ENCODE measurements around the gene HIVEP2. TPM values are rescaled to one million over a fixed set of nuclear protein-coding genes. Genes with fewer than 3 reads are reported as not detected.

Gene HIVEP2
- total and polyA plus RNA-seq, 2 experiments from 2014 or later: 8.3 to 21.0 TPM

DNA sequence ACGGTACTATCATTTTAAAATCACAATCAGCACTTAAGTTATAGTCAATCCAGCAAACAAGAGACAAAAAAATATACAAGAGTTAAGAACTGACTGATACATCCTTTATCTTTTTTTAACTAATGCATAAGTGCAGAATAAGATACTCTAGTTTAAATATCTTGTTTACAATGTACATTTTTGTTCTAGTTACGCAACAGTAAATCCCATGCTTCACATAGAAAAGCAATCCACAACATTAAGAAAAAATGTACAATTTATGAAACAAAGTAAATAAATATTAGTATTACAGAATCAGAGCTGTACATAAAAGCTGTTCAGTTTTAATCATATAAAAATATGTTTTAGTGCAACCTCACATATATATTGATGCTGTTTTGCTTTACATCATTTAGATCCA, 192.6 kb downstream of the HIVEP2 start:
- Histone ChIP-seq H3K27ac (no peak overlapping the region), H3K4me2 (ENCODE audit: unreplicated experiment) (no peak overlapping the region), H3F3A (ENCODE audit: insufficient read depth) (peaks cover 8% of the 10 kb centered on the region; the same call in 1 of the 2 replicates), H2AFZ (no peak overlapping the region), H3K4me3 (no peak overlapping the region), H3K9me3 (ENCODE audit: low read depth) (no peaks in the 10 kb centered on the region), H3K4me1 (ENCODE audit: insufficient read depth) (peaks cover 21% of the 10 kb centered on the region), H3K36me3 (ENCODE audit: low read depth) (peaks cover 25% of the 10 kb centered on the region), H3K9me2 (ENCODE audit: insufficient read depth) (no peaks in the 10 kb centered on the region), H3K27me3 (replicated peaks; ENCODE audit: insufficient read depth) (no peaks in the 10 kb centered on the region), H4K20me1 (ENCODE audit: insufficient read depth) (no peaks in the 10 kb centered on the region), H3K9ac (no peak overlapping the region), H3K79me2 (ENCODE audit: insufficient read depth) (peaks cover 27% of the 10 kb centered on the region)
- TF ChIP-seq EZH2phosphoT487 (IDR thresholded peaks at IDR 0.05; ENCODE audit: insufficient read depth, low read depth) (no peak), EZH2 (IDR thresholded peaks at IDR 0.05; ENCODE audit: insufficient read depth, poor library complexity, severe bottlenecking) (no peak)
- in situ Hi-C loops (cut with MboI): no loop called here
- DNase-seq: no peak
- WGBS, 2 experiments (ENCODE audit: low coverage in 1 of 2, low lambda C conversion rate in 2 of 2, missing lambda C conversion rate in 2 of 2): 98 to 99% methylated on average over 2 of the region's 2 CpGs

GRCh38 chr6:142751452-142751851, 193.5 kb downstream of the HIVEP2 start:
- Histone ChIP-seq H3K4me1 (ENCODE audit: insufficient read depth) (peaks cover 12% of the 10 kb centered on the region), H3K36me3 (ENCODE audit: low read depth) (peaks cover 25% of the 10 kb centered on the region), H3K9me3 (ENCODE audit: low read depth) (no peaks in the 10 kb centered on the region), H3F3A (ENCODE audit: insufficient read depth) (peaks cover 8% of the 10 kb centered on the region; the same call in 1 of the 2 replicates), H3K27ac (no peak overlapping the region), H4K20me1 (ENCODE audit: insufficient read depth) (no peaks in the 10 kb centered on the region), H3K4me3 (no peak overlapping the region), H3K79me2 (ENCODE audit: insufficient read depth) (peaks cover 18% of the 10 kb centered on the region), H3K9me2 (ENCODE audit: insufficient read depth) (no peaks in the 10 kb centered on the region), H3K4me2 (ENCODE audit: unreplicated experiment) (no peak overlapping the region), H3K9ac (no peak overlapping the region), H3K27me3 (replicated peaks; ENCODE audit: insufficient read depth) (no peaks in the 10 kb centered on the region), H2AFZ (no peak overlapping the region)
- no peak for TF ChIP-seq EZH2 (IDR thresholded peaks at IDR 0.05; ENCODE audit: insufficient read depth, poor library complexity, severe bottlenecking)
- TF ChIP-seq EZH2phosphoT487 (IDR thresholded peaks at IDR 0.05; ENCODE audit: insufficient read depth, low read depth): no peak
- DNase-seq: no peak
- 96 to 99% methylated on average over 3 of the region's 3 CpGs for WGBS, 2 experiments (ENCODE audit: low coverage in 1 of 2, low lambda C conversion rate in 2 of 2, missing lambda C conversion rate in 2 of 2)
- in situ Hi-C loops (cut with MboI): no loop called here

- TF ChIP-seq EZH2phosphoT487 (IDR thresholded peaks at IDR 0.05; ENCODE audit: insufficient read depth, low read depth) (no peak), EZH2 (IDR thresholded peaks at IDR 0.05; ENCODE audit: insufficient read depth, poor library complexity, severe bottlenecking) (no peak)
- Histone ChIP-seq H3K36me3 (ENCODE audit: low read depth) (peaks cover 25% of the 10 kb centered on the region), H3F3A (ENCODE audit: insufficient read depth) (peaks cover 8% of the 10 kb centered on the region; the same call in 1 of the 2 replicates), H3K79me2 (ENCODE audit: insufficient read depth) (peaks cover 18% of the 10 kb centered on the region), H3K9me2 (ENCODE audit: insufficient read depth) (no peaks in the 10 kb centered on the region), H4K20me1 (ENCODE audit: insufficient read depth) (no peaks in the 10 kb centered on the region), H3K9me3 (ENCODE audit: low read depth) (no peaks in the 10 kb centered on the region), H3K27me3 (replicated peaks; ENCODE audit: insufficient read depth) (no peaks in the 10 kb centered on the region), H3K4me3 (no peak overlapping the region), H2AFZ (no peak overlapping the region), H3K4me2 (ENCODE audit: unreplicated experiment) (no peak overlapping the region), H3K9ac (no peak overlapping the region), H3K4me1 (ENCODE audit: insufficient read depth) (peaks cover 8% of the 10 kb centered on the region), H3K27ac (no peak overlapping the region)
- DNase-seq: no peak
- in situ Hi-C loops (cut with MboI): no loop called here
- WGBS, 2 experiments (ENCODE audit: low coverage in 1 of 2, low lambda C conversion rate in 2 of 2, missing lambda C conversion rate in 2 of 2): 41 to 73% methylated on average over 1 of the region's 1 CpG
Observed at GRCh38 chr6:142750998-142751397, 194.0 kb downstream of the HIVEP2 start.

DNA sequence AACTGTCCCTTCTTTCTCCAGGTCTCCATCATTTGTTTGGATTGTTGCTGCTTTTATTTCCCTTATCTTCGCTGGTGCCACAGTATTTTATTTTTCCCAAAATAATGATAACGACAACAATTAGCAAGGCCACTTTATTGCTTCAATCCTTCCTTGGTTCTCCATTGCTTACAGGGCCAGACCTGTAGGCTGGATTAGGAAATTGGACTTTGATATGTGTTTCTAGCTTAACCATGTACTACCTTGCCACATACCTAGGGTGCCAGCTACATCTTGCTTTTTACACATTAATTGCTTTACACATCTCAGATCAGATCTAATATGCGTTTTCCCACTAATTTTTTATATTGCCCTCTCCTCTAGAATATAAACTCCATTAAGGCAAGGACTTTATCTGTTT, 195.4 kb downstream of the HIVEP2 start:
- Histone ChIP-seq H3K27ac (no peak overlapping the region), H3F3A (ENCODE audit: insufficient read depth) (0 out of 2 replicates have a peak, but pooled peaks cover 4% of the 10 kb centered on the region), H3K27me3 (replicated peaks; ENCODE audit: insufficient read depth) (no peaks in the 10 kb centered on the region), H3K9me2 (ENCODE audit: insufficient read depth) (no peaks in the 10 kb centered on the region), H3K4me1 (ENCODE audit: insufficient read depth) (peaks cover 3% of the 10 kb centered on the region; the same call in 1 of the 2 replicates), H3K4me2 (ENCODE audit: unreplicated experiment) (no peak overlapping the region), H3K9ac (no peak overlapping the region), H3K9me3 (ENCODE audit: low read depth) (no peaks in the 10 kb centered on the region), H3K4me3 (no peak overlapping the region), H2AFZ (no peak overlapping the region), H4K20me1 (ENCODE audit: insufficient read depth) (no peaks in the 10 kb centered on the region), H3K79me2 (ENCODE audit: insufficient read depth) (peaks cover 3% of the 10 kb centered on the region; the same call in 1 of the 2 replicates), H3K36me3 (ENCODE audit: low read depth) (peaks cover 16% of the 10 kb centered on the region)
- DNase-seq: no peak
- in situ Hi-C loops (cut with MboI): no loop called here
- WGBS, 2 experiments (ENCODE audit: low coverage in 1 of 2, low lambda C conversion rate in 2 of 2, missing lambda C conversion rate in 2 of 2): 98 to 99% methylated on average over 3 of the region's 3 CpGs
- TF ChIP-seq EZH2 (IDR thresholded peaks at IDR 0.05; ENCODE audit: insufficient read depth, poor library complexity, severe bottlenecking): no peak
- TF ChIP-seq EZH2phosphoT487 (IDR thresholded peaks at IDR 0.05; ENCODE audit: insufficient read depth, low read depth): no peak

GRCh38 chr6:142746524-142746923, 198.5 kb downstream of the HIVEP2 start:
- Histone ChIP-seq H3K4me3 (no peak overlapping the region), H3K79me2 (ENCODE audit: insufficient read depth) (no peaks in the 10 kb centered on the region), H3K27me3 (replicated peaks; ENCODE audit: insufficient read depth) (no peaks in the 10 kb centered on the region), H2AFZ (no peak overlapping the region), H3K4me2 (ENCODE audit: unreplicated experiment) (no peak overlapping the region), H3K4me1 (ENCODE audit: insufficient read depth) (no peaks in the 10 kb centered on the region), H3K9ac (no peak overlapping the region), H3K9me2 (ENCODE audit: insufficient read depth) (no peaks in the 10 kb centered on the region), H4K20me1 (ENCODE audit: insufficient read depth) (no peaks in the 10 kb centered on the region), H3F3A (ENCODE audit: insufficient read depth) (0 out of 2 replicates have a peak, but pooled peaks cover 4% of the 10 kb centered on the region), H3K9me3 (ENCODE audit: low read depth) (no peaks in the 10 kb centered on the region), H3K27ac (no peak overlapping the region), H3K36me3 (ENCODE audit: low read depth) (no peaks in the 10 kb centered on the region)
- WGBS, 2 experiments (ENCODE audit: low coverage in 1 of 2, low lambda C conversion rate in 2 of 2, missing lambda C conversion rate in 2 of 2): 91 to 98% methylated on average over 2 of the region's 2 CpGs
- in situ Hi-C loops (cut with MboI): no loop called here
- no peak for DNase-seq
- TF ChIP-seq EZH2 (IDR thresholded peaks at IDR 0.05; ENCODE audit: insufficient read depth, poor library complexity, severe bottlenecking) (no peak), EZH2phosphoT487 (IDR thresholded peaks at IDR 0.05; ENCODE audit: insufficient read depth, low read depth) (no peak)
